ENCODE measurements around the gene CILP2.

DNA sequence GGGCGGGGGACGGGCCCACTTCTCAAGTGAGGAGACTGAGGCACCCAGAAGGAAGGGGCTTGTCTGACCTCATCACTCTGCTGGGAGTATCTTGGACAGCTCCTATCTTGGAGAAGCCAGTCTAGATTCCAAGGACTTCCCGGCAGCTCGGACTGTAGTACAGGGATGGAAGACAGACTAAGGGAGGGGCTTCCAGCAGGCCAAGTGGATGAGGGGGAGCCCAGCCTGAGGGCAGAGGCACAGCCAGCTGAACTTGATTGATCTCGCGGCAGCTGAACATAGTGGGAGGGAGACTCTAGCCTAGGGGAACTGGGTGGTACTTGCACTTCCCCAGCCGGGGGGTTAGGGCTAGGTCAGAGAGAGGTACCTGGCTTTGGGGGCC, 711 bp downstream of the CILP2 start:
- TF ChIP-seq, protein P1, sequence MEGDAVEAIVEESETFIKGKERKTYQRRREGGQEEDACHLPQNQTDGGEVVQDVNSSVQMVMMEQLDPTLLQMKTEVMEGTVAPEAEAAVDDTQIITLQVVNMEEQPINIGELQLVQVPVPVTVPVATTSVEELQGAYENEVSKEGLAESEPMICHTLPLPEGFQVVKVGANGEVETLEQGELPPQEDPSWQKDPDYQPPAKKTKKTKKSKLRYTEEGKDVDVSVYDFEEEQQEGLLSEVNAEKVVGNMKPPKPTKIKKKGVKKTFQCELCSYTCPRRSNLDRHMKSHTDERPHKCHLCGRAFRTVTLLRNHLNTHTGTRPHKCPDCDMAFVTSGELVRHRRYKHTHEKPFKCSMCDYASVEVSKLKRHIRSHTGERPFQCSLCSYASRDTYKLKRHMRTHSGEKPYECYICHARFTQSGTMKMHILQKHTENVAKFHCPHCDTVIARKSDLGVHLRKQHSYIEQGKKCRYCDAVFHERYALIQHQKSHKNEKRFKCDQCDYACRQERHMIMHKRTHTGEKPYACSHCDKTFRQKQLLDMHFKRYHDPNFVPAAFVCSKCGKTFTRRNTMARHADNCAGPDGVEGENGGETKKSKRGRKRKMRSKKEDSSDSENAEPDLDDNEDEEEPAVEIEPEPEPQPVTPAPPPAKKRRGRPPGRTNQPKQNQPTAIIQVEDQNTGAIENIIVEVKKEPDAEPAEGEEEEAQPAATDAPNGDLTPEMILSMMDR (IDR thresholded peaks at IDR 0.05): no peak
- no peak for TF ChIP-seq POLR2AphosphoS5 (IDR thresholded peaks at IDR 0.05; ENCODE audit: insufficient read depth in 1 of 2, low read depth in 1 of 2)
